NCI-H82 treated with DMSO at 0.1 percent for 48 hours (cell line): Measurements from ENCODE around the gene C9orf50.

Source experiments
- DNase-seq: peaks from one replicate; lab custom pipeline; 2025; ENCODE audit not compliant: unreplicated experiment; lab: John Stamatoyannopoulos, UW

Gene C9orf50

DNA sequence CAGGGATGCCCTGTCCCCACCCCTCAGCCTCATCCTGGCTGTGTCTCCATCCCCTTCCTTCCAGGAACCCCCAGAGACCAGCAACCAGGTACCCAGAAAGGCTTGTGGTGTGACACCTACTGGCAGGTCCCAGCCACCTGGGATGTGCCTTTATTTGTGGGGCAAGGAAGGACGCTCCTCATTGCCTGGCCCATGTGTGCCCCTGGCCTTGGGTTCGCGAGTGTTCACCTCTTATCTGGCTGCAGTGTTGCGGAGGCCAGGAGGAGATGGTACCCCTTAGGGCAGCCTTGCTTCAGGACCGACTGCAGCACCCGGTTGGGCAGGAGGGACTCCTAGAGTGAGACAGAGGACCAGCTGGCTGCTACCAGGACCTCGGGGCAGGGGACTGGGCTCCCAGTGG, 8.8 kb downstream of the C9orf50 start:
- DNase-seq: no peak

DNA sequence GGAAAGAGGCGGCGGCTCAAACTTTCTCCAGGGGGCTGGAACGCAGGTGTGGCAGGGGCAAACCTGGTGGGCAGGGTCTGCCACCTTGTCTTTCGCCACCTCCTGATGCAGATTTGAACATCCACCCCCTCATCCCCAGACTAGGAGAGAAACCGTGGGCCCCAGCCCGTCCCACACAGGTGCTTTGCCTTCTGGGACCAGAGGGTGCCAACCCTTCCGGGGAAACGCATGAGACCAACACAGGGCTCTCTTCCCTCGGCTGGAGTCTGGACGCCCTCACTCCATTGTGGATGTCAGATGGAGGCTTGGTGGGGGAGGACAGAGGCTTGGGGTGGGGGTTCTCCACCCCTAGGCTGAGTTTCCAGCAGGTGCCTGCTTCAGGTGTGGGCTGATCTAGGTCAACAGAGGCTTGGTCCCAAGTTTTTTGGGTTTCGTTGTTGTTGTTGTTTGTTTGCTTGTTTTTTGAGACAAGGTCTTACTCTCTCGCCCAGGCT, 9.5 kb downstream of the C9orf50 start:
- DNase-seq: no peak

DNA sequence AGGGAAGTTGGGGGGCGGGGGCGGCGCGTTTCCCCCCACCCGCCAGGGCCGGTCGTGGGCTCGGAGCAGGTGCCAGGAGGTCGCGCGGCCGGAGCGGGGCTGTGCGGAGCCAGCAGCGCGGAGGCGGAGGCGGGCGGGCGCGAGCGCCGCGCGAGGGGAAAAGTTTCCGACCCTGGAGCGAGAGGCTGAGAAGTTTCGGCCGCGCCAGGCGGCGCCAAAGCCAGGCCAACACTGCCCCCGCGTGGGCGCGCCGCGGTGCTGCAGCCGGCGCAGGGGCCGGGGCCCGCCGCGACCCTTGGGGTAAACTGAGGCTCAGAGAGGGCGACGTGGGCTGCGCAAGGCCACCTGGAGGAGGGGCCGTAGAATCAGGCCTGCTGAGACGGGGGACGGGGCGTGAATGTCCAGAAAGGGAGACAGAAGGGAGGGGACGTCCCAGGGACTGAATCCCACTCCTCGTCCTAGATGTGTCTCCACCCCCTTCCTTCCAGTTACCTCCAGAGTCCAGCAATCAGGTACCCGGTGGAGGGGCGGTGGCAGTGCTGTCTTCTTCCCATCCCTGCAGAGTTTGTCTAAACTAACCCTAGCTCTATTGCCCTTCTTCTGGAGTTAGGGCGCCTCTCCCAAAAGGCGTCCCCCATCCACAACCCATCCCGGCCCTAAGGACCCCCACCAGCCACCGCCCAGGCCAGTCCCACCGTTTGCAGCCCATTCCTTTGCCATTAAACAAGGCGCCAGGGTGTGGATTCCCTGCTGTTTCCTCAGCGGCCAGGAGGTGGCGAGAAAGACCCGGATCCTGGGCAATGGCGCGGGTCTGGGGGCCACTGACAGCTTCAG, 10.2 kb downstream of the C9orf50 start:
- peak; percentile 35 for DNase-seq

DNA sequence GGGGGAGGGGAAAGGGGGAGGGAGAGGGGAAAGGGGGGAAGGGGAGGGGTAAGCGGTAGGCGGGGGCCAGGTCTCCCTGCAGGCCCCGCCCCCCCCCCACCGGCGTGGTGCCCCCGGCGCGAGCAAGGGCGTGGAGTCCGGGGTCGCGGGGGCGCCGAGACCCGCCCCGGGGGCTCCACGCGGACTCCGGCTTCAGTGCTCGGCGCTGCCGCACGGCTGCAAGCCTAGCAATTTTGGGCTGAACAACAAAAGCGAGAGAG, 10.8 kb downstream of the C9orf50 start:
- DNase-seq: no peak

DNA sequence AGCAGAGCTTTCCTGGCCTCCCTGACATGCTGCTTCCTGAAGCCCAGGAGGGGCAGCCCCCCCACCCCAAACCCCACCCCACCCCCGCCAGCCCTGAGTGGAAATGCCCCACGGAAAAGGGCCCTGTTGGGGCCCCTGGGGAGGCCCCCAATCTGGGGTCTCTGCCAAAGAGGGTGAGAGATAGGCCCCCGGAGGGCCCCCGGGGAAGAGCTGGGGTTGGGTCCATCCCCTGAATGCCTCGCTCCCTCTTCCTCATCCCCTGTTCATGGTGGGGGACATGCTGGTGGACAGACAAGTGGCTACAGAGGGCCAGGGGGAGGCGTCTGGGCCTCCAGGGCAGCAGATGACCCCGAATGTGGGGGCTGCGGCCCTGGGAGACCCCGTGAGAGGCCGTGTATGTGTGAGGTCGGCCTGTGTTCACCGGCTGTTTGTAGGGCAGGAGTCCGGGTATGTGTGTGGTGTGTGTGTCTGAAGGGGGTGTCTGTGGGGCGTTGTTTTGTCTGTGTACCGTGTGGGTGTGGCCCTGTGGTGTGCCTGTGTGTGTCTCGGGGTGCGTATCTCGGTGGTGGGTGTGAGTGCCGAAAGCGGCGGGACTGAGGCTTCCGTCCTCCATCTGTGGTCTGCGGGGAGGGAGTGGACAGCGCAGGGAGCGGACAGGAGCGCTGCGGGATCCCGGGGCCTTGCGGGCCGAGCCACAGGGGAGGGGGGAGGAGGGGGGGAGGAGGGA, 11.3 kb downstream of the C9orf50 start:
- DNase-seq: no peak

DNA sequence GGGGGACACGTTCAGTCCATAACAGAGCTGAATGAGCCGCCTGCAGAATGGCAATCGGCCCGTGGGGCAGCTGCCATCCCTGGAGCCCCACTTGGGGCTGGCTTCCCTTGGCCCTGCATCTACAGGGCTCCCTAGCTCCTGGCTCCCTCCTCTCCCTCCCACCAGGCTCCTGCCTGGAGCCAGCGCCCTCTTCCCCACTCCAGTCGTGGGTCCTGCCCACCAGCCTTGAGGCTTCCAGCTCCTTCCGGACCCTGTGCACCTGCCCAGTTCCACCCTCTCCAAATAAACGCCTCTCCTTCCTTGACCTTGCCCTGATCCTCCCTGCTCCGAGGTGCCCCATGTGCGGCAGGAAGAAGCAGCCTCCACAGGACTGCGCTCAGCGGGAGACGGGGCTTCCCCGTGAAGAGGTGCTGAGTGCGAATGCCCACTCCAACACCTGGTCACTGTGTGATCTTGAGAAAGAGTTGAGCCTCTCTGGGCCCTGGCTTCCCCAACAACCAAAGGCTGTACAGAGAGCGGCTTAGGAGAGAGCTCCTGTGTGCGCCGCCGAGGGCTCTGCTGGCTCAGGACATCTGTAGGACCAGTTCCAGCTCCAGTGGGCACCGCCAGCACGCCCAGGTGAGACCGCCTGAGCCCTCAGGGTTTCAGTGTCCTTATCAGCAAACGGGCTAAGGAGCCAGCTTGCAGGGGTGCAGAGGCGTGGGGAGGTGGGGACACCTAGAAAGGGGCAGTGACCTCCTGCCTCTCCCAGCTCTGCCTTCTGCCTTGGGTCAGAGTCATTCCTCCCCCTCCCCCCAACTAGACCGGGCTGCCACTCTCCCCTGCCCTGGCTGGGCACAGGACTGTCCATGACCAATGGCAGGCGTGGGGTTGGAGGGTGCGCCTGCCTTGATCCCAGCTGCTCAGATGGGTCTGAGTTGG, 12.1 kb downstream of the C9orf50 start:
- DNase-seq: no peak

DNA sequence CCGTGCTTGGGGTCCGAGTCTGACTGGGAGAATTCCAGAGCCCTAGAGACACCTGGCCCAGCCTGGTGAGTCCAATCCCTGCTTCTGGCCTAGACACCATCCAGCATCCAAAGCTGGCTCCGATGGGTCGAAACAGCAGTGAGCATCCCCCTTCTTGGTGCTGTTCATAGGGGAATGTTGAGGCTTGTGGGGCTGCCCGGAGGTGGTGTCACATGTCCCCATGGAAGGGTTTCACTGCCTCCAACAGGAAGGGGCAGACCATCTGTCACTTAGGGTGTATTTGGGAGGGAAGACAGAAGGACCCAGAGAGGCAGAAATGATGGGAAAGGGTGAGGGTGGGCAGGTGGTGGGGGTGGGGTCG, 13.9 kb downstream of the C9orf50 start:
- DNase-seq: no peak

DNA sequence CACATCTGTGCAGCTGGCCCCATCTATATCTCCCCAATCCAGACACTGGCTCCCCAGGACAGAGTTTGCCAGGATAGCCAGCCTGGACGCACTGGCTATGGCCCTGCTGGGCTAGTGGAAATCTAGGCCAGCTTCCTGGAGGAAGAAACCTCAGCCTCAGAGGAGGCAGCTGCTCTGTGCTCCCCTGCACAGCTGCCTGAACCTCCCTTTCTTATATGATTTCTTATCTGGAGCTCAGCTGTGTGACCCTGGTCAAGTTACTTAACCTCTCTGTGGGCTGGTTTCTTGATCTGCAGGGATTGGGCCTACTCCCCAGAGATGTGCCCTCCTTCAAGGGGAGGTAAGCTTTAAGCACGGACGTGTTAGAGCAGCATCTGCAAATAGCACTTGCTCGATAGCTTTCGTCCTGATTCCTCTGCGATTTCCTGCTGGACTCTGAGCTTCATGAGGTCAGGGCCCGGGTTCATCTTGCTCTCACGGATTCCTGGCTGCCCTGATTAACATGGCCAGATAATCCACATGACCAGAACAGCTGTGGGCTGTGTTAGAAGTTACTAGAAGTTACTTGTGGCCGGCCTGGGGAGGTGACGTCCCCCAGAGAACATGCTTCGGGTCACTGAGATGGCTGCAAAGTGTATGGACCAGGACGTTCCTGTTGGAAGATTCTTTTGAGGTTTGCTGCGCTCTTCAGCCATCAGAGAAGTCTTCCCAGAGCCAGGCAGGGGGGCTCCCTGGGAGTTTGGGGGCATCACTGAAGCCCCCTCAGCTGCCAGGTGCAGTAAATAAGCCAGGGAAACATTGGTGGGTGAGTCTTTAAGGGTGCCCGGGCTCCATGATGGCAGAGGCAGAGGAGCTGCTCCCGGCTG, 14.5 kb downstream of the C9orf50 start:
- no peak for DNase-seq

DNA sequence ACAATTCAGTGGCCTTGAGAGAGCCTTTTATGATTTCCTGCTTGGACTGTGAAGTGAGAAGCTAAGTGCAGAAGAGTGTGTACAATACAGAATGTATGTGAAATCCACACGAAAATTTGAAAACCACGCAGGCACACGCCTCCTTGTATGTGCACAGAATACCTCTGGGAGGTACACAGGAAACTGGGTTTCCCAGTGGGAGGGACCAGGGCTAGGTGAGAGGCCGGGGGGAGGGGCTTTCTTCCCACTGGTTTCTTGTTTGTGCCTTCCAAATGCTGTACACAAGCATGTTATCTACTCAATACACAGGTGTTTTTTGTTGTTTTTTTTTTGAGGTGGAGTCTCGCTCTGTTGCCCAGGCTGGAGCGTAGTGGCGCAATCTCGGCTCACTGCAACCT, 16.1 kb downstream of the C9orf50 start:
- no peak for DNase-seq

DNA sequence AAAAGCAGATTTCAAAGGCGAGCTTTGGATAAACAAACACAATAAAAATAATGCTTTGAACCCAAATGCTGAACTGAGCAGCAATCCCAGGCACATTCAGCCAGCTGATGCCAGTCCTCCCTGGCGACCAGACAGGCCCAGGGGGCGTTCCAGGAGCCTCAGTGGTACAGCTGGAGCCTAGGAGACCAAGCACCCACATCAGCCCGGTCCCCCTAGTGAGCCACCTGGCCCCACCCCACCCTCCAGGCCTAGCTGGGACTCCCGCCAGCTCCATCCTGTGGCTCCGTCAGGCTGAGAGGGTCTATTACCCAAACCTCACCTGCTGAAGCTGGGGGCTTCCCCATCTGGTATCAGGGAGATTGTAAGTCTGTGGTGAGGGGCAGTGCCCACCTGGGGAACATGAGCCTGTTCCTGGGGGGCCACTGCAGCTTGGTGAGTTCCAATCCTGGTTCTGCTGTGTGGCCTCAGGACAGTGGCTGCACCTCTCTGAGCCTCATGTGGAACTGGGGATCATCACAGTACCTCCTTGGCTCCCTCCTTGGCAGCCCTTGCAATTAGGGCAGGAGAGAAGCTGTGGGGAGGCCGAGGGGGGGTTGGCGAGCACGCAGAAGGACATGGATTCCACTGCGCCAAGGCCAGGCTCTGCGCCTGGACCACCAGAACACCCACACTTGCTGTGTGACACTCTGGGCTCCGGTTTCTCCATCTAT, 16.7 kb downstream of the C9orf50 start:
- no peak for DNase-seq

DNA sequence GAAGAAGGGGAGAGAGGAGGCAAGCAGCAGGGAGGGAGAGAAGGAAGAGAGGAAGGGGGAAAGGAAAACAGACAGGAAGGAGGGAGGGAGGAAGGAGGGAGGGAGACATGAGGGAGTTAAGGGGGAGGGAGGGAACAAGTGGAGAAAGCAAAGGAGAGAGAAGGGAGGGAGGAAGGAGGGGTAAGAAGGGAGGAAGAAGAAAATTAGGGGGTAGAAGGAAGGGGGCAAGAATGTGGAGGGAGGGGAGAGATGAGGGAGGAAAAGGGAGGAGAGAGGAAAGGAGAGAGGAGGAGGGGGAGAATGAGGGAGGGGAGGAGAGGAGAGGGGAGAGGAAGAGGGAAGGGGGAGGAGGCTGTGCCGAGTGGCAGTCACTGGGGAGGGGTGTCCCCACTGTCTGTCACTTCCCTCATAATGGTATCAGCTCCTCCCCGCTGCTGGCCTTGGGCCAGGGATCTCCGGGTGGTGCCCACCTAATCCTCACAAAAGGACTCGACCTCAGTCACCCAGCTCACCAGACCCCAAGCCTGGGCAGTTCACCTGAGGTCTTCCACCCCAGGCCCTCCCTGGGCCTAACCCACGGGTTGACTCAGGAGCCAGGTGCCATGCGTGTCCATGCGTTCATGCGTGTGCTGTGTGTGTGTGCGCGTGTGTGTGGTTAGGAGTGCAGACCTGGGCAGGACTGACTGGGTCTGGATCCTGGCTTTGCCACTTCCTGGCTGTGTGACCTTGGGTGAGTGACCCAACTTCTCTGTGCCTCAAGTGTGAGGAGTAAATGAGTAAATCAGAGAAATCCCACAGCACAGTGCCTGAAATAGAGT, 18.1 kb downstream of the C9orf50 start:
- DNase-seq: peak; percentile 75

DNA sequence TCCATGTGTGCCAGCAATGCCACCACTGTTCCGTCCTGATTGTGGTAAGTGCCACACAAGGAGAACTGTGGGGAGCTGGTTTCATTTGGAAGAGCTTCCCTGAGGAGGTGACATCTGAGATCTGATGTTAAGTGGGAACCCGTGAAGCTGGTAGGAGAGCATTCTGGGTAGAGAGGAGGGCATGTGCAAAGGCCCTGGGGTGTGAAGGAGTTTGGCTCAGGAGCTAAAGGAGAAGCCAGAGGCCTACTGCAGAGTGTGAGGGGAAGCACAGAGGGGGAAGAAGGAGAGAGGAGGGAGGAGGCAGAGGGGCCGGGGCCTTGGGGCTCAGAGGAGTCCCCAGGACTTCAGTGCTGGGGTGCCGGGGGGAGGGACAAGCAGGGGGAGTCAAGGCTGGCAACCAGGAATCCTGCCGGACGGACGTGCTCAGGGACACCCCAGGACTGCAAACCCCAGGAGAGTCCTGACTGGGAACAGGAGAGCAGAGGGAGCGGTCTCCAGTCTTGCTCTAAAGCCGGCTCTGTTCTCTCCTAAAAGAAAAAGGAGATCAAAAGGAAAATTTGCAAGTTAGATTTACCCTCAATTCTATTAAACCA, 19.7 kb downstream of the C9orf50 start:
- DNase-seq: no peak

DNA sequence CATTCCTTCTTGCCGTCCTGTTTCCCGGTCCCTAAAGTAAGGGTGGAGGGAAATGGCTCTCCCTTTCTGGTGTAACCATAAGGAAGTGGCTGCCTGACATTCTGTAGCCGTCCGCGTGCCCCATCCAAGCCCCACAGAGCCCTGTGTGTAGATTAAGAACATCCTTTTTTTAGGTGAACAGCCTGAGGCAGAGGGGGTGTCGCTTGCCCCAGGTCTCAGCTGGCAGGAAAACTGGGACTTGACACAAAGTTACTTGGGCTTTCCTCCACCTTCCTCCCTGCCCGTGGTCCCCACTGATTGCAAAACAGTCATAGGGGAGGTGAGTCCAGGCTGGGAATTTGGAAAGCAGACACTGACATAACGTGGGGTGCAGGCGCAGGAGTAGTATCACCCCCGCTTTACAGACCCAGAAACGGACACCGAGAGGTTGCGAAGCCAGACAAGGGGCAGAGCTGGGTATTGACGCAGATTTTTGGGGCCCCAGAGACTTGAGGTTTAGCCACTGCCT, 22.8 kb downstream of the C9orf50 start:
- no peak for DNase-seq

DNA sequence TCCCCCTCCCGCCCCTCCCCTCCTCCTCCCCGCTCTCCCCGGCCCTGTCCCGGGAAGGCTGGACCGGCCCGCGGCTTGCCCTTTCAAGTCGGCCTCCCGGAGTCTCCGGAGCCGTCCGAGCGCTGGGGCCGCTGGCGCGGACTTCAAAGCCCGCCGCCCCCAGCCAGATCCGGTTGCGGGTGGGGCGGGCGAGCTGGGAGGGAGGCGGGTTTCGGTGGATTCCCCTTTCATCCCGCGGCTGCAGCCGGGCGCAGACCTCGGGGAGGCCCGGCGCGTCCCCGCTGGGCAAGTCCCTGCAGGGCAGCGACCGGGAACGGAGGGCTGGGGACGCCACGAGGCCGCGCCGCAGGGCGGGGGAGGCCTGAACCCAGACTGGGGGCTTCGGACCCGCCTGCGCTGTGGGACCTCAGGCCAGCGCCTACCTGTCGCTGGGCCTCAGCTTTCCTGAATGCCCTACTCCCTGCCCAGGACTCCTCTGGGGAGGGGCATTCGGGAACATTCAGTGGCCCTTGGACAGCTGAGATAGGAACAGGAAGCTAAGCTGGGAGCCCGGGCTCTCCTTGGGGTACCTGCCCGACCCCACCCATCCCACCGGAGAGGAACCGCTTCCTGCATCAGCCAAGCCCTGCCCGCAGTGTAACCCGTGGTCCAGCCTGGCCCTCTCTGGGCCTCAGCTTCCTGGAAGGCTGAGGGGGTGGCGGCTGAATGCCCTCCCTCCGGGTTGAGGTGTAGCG, 23.4 kb downstream of the C9orf50 start:
- DNase-seq: no peak

DNA sequence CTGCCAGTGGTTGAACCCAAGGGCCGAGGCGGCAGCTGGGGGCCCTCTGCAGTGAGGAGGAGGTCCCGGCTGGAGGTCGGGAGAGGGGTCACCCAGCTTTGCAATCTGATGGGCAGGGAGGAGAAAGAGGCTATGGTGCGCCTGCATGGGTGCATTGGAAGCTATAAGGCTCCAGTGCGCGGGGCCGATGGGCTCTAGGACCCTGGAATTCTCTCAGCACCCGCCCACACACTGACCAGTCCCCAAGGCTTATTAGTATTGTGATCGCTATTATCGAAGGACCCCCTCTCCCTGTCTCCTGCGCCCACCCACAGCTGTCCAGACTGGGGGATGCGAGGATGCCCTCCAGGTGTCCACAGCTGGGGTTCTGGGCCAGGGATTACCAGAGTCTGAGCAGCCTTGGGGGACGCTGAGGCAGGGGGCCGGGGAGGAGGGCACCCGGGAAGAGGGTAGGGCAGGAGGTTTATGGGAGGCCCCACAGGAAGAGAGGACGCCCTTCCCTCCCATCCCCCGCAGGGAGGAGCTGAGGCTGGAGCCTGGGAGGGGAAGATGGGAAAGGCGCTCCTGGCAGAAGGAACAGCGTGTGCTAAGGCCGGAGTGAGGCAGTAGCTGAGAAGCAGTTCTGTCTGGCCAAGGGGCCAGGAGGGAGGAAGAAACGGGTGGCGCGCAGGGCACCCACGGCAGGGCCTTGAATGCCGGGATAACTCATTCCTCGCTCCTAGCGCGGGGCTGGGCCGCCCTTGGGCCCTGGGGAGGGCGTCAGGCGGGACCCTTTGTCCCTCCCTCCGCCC, 24.2 kb downstream of the C9orf50 start:
- DNase-seq: no peak

DNA sequence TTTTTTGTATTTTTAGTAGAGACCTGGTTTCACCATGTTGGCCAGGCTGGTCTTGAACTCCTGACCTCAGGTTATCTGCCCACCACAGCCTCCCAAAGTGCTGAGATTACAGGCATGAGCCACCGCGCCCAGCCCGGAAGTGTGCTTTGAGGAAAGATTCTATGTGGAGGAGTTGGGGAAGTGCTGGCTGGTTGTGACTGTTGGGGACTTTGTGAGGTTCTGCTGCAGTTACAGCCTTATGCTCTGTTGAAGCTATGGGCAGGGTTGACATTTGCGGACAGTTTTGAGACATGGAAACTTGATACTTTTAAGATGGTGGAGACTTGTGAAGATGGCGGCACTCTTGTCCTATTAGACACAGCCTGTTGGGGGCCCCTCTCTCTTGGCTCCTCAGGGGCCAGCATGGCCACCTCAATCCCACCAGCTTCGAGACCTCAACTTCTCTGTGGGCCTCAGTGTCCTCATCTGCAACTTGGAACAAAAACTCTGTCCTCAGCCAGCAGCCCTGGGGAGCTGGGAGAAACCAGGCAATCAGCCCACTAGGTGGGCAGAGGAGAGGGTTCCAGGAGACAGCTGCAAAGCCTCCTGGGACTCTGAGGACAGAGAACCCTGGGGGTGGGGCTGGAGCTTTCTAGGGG, 24.9 kb downstream of the C9orf50 start:
- no peak for DNase-seq

DNA sequence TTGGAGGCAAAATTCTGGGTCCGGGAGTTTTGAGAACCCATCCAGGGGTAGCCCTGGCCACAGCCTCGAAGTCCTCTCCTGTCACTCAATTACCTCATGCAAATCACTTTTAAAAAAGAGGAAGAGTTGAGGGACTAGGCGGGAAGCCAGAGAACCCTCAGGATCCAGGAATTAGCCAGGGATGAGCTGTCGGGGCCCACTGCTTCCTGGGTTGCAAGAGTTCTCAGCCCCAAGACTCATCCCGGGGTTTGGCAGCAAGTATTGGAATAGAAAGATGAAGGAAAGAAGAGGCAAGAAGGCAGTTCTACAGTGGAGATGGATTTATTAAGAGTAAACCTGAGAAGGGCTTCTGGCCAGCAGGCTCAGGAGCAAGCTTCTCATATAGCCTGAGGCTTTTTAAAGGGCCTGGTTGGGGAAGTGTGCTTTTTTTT, 25.6 kb downstream of the C9orf50 start:
- DNase-seq: no peak
